GDM1 (cell line): ENCODE data around the gene POC1B.
A peak's percentile ranks its signal among the peaks of the same experiment; 100 is the strongest.

Source experiments
- DNase-seq: peaks from one replicate; lab custom pipeline; 2025; lab: John Stamatoyannopoulos, UW

Gene POC1B

GRCh38 chr12:89539426-89540223, 13.8 kb upstream of the POC1B start:
- DNase-seq = no peak

GRCh38 chr12:89538897-89539296, 13.1 kb upstream of the POC1B start:
- no peak for DNase-seq

- no peak for DNase-seq
These were observed 11.5 kb upstream of the POC1B start for GRCh38 chr12:89537389-89537788.

- DNase-seq = peak; percentile 28
These were observed 3.9 kb upstream of the POC1B start for GRCh38 chr12:89529738-89530137.

- peak; percentile 54 for DNase-seq
These were observed 2.6 kb upstream of the POC1B start for GRCh38 chr12:89528434-89528833.

GRCh38 chr12:89525305-89525823, 483 bp downstream of the POC1B start:
- no peak for DNase-seq

- peak; percentile 78 for DNase-seq
These were observed 1.1 kb downstream of the POC1B start, which contains the start of gene GALNT4 for GRCh38 chr12:89524541-89525304. GALNT4 (minus strand) TSS chr12:89524796; CDS start chr12:89524549, 247 bp downstream.

GRCh38 chr12:89523843-89524540, 1.9 kb downstream of the POC1B start:
- no peak for DNase-seq

- DNase-seq = no peak
These were observed 2.5 kb downstream of the POC1B start for GRCh38 chr12:89523393-89523792.

GRCh38 chr12:89521364-89522223, 4.3 kb downstream of the POC1B start:
- DNase-seq = no peak

GRCh38 chr12:89517720-89518119, 8.1 kb downstream of the POC1B start:
- DNase-seq = no peak

- DNase-seq = no peak
These were observed 9.2 kb downstream of the POC1B start for GRCh38 chr12:89516633-89517032.

GRCh38 chr12:89514751-89515150, 11.1 kb downstream of the POC1B start:
- no peak for DNase-seq

- no peak for DNase-seq
These were observed 12.3 kb downstream of the POC1B start for GRCh38 chr12:89513544-89513943.

GRCh38 chr12:89507015-89507824, 18.6 kb downstream of the POC1B start:
- DNase-seq = no peak

GRCh38 chr12:89506050-89506449, 19.8 kb downstream of the POC1B start:
- DNase-seq = no peak

- no peak for DNase-seq
These were observed 21.1 kb downstream of the POC1B start for GRCh38 chr12:89504560-89505346.

- no peak for DNase-seq
These were observed 24.1 kb downstream of the POC1B start for GRCh38 chr12:89501793-89502192.

GRCh38 chr12:89499857-89500256, 26.0 kb downstream of the POC1B start:
- no peak for DNase-seq

GRCh38 chr12:89497467-89497866, 28.4 kb downstream of the POC1B start:
- no peak for DNase-seq
